Fibroblast of mammary gland (primary cell): ENCODE measurements around the gene LDLRAD4.
"Not testable (repeated sequence)": the region's sequence is repeated elsewhere in the genome, so short reads cannot be mapped to it uniquely, and the experiment has no call there.

Source experiments
- DNase-seq: peaks from one replicate; pipeline ENCODE4 v3.0.0-alpha.2; 2010; ENCODE audit warnings: low read depth
- H3K4me3 ChIP-seq: 2 replicates; pipeline ENCODE4 v1.5.1; 2011; ENCODE audit warnings: low read depth, mild to moderate bottlenecking, low read length, moderate library complexity; ENCODE audit not compliant: control insufficient read depth
- CTCF ChIP-seq: conservative IDR thresholded peaks from 2 replicates; pipeline ENCODE4 v1.5.1; 2011; ENCODE audit warnings: low read depth, low read length, inconsistent platforms; ENCODE audit not compliant: control insufficient read depth, insufficient read depth

The LDLRAD4 gene

GRCh38 chr18:13681701-13682100 lies 463.1 kb downstream of the LDLRAD4 start:
- DNase-seq = no peak
- TF ChIP-seq CTCF = no peak
- no peak overlapping the region for H3K4me3 ChIP-seq

- no peak for DNase-seq
- TF ChIP-seq CTCF = no peak
- H3K4me3 ChIP-seq = no peak overlapping the region
Observed at GRCh38 chr18:13684546-13684945, 466.0 kb downstream of the LDLRAD4 start.

- no peak overlapping the region for H3K4me3 ChIP-seq
- no peak for TF ChIP-seq CTCF
- DNase-seq = no peak
Observed at GRCh38 chr18:13688191-13689136, 469.9 kb downstream of the LDLRAD4 start.

- DNase-seq, H3K4me3 ChIP-seq: not testable (repeated sequence)
Observed at GRCh38 chr18:13690060-13690459, 471.5 kb downstream of the LDLRAD4 start.

- not testable (repeated sequence) for DNase-seq
Observed at GRCh38 chr18:13695337-13695736, 476.8 kb downstream of the LDLRAD4 start.

GRCh38 chr18:13696961-13697360 lies 478.4 kb downstream of the LDLRAD4 start:
- TF ChIP-seq CTCF = no peak
- no peak overlapping the region for H3K4me3 ChIP-seq
- DNase-seq = peak; percentile 31

More at GRCh38 chr18:13695337-13695736, 476.8 kb downstream of the LDLRAD4 start:
- not testable (repeated sequence) for H3K4me3 ChIP-seq

- no peak overlapping the region for H3K4me3 ChIP-seq
- TF ChIP-seq CTCF = no peak
- DNase-seq = no peak
Observed at GRCh38 chr18:13700153-13700552, 481.6 kb downstream of the LDLRAD4 start.
